CD4-positive, alpha-beta T cell treated with Interleukin-17A for 1 hour (primary cell): Measurements from ENCODE around the gene HSPA9.
"Not testable (repeated sequence)": the region's sequence is repeated elsewhere in the genome, so short reads cannot be mapped to it uniquely, and the experiment has no call there.

Experiments used
- DNase-seq: peaks from one replicate; pipeline ENCODE4 v3.0.0-alpha.2; 2020

HSPA9 gene

GRCh38 chr5:138528744-138529469 is 46.3 kb downstream of the HSPA9 start:
- no peak for DNase-seq

GRCh38 chr5:138528208-138528607 is 47.0 kb downstream of the HSPA9 start:
- DNase-seq: no peak

- DNase-seq: no peak
Observed at GRCh38 chr5:138527170-138527569, 48.0 kb downstream of the HSPA9 start.

GRCh38 chr5:138523406-138523805 is 51.8 kb downstream of the HSPA9 start:
- no peak for DNase-seq

DNA sequence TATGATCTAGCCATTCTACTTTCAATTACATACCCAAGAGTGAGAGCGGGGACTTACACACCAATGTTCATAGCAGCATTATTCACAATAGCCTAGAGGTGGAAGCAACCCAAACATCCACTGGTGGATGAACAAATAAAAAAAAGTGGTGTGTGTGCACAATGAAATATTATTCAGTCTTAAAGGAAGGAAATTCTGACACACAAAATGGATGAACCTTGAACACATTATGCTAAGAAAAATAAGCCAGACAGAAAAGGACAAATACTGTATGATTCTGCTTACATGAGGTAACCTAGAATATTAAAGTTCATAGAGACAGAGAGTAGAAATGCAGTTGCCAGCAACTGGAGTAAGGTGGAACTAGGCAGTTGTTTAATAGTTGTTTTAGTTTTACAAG is 54.2 kb downstream of the HSPA9 start:
- DNase-seq: no peak

GRCh38 chr5:138517437-138517836 is 57.8 kb downstream of the HSPA9 start:
- no peak for DNase-seq

DNA sequence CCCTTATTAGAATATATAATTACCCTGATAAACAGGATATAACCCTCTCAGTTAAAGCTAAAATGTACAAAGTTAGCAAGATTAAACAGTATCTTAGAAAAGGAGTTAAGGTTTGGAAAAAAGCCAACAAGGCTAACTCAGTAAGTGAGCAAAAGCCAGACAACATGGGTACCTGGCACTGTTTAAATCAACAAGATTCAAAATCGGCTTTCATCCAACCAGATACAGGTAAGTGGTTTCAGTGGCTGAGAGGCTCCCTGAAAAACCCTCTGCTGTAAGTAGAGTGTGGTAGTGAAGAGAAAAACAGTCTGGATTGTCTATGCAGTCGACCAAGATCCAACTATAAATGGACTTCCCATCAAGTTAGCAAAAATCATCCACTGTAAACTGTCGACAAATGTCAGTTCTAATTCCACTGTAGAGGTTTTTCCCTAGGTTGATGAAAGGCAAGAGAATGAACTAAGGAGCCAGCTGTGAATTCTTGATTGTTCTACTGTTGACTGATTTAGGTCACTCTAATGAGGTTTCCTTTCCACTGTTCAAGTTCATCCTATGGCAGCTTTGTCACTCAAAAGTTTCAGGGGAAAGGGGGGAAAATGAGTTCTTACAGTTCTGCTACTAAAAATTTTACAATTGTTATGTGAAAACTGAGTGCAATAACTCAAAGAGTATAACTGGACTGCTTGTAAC is 59.5 kb downstream of the HSPA9 start:
- no peak for DNase-seq

GRCh38 chr5:138514021-138514420 is 61.2 kb downstream of the HSPA9 start:
- no peak for DNase-seq

- no peak for DNase-seq
Observed at GRCh38 chr5:138508958-138509357, 66.2 kb downstream of the HSPA9 start.

- DNase-seq: not testable (repeated sequence)
Observed at GRCh38 chr5:138507485-138507884, 67.7 kb downstream of the HSPA9 start.

DNA sequence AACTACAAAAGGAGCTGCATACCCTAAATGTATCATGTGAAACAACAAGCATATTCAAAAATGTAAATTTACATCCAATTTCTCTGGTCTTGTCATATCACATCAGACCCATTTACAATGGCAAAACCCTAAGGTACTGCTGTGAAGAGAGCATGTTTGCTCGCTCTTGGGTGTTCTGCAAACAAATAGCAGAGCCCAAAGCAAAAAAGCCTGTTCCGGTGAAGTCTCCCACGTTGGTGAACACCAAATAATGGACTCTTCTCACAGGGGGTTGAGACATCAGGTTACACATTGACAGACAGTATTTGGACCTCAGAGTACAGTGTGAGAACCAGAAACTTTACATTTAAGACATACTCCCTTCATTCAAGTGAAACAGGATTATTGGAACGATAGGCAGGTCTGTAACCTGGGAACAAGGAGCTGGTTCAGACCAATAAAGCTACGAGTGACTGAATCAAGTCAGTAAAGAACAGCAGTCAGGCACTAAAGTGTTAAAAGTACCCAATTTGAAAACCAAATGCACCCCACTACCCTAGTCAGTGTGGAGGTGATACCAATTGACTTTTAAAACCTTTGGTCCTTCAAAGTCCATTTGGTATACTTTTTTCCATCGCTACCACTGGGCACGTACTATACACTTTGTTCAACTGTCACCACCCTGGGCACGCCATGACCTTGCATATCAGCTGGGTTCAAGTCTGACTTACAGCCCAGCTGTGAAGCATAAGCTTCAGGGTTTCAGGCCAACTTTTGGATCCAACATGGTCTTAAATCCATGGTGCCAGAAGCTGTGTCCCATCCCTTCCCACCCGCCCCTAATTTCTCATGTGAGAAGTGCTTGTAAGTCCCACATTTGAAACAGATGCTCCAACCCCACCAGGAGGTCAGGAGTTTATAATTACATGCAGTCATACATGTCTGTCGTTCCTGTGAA is 68.6 kb downstream of the HSPA9 start:
- no peak for DNase-seq

DNA sequence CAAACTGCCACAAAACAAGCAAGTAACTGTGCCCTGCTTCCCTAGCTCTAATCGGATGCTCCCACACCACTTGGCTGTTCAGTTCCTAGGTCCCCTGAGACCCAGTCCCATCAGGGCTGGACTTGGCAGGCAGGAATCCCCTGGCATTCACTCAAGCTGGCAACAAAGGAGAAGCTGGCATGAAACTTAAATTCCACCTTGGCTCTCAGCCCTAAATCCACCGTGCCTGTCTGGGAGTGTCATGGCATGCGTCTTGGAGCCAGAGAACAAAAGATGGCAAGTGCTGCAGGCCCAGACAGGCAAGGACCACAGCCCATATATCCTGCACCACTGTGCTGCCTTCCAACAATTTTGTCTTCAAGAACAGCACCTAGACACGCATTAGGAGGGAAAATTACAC is 70.4 kb downstream of the HSPA9 start:
- DNase-seq: no peak
